HepG2 (cell line): ENCODE results near the gene MAPRE3. TPM values are rescaled to one million over a fixed set of nuclear protein-coding genes. Genes with fewer than 3 reads are reported as not detected.

Experiments used
- CAMTA2 ChIP-seq: sonication (generic); formaldehyde crosslinking; IDR thresholded peaks from 2 replicates; pipeline ENCODE4 v1.4.0; 2020; ENCODE audit warnings: mild to moderate bottlenecking, missing genetic modification reagents, borderline replicate concordance
- HOXA5 ChIP-seq: sonication (generic); formaldehyde crosslinking; IDR thresholded peaks from 2 replicates; pipeline ENCODE4 v1.4.0; 2020; ENCODE audit warnings: missing genetic modification reagents
- KLF13 ChIP-seq: sonication (generic); formaldehyde crosslinking; IDR thresholded peaks from 2 replicates; pipeline ENCODE4 v1.4.0; 2020; ENCODE audit warnings: mild to moderate bottlenecking, missing genetic modification reagents
- MEIS1 ChIP-seq: sonication (generic); formaldehyde crosslinking; IDR thresholded peaks from 2 replicates; pipeline ENCODE4 v1.9.0; 2021; ENCODE audit warnings: mild to moderate bottlenecking, missing genetic modification reagents, moderate library complexity, borderline replicate concordance
- MLLT10 ChIP-seq: sonication (generic); formaldehyde crosslinking; IDR thresholded peaks from 2 replicates; pipeline ENCODE4 v1.4.0; 2020; ENCODE audit warnings: missing genetic modification reagents
- NR2F6 ChIP-seq, 2 experiments: IDR thresholded peaks; 2 replicates each; pipeline ENCODE4 v1.6.1; 2016; ENCODE audit warnings: antibody characterized with exemption in 1 of 2, mild to moderate bottlenecking in 1 of 2
- PCBP1 ChIP-seq: fragments of 200-400 bp; formaldehyde crosslinking; IDR thresholded peaks from 2 replicates; pipeline ENCODE4 v1.6.1; 2017; ENCODE audit warnings: mild to moderate bottlenecking, low read depth, low read length, borderline replicate concordance
- ZFP90 ChIP-seq: sonication (generic); formaldehyde crosslinking; IDR thresholded peaks from 2 replicates; pipeline ENCODE4 v1.8.0; 2022; ENCODE audit warnings: missing genetic modification reagents, mild to moderate bottlenecking, inconsistent platforms, borderline replicate concordance
- ZNF121 ChIP-seq: sonication (generic); formaldehyde crosslinking; IDR thresholded peaks from 2 replicates; pipeline ENCODE4 v1.5.0; 2020; ENCODE audit warnings: mild to moderate bottlenecking, missing genetic modification reagents
- ZNF263 ChIP-seq: sonication (generic); formaldehyde crosslinking; IDR thresholded peaks from 2 replicates; pipeline ENCODE4 v1.4.0; 2020; ENCODE audit warnings: missing genetic modification reagents
- ZNF296 ChIP-seq: sonication (generic); formaldehyde crosslinking; conservative IDR thresholded peaks from 2 replicates; pipeline ENCODE4 v1.5.0; 2020; ENCODE audit warnings: mild to moderate bottlenecking, missing genetic modification reagents
- ZNF598 ChIP-seq: sonication (generic); formaldehyde crosslinking; IDR thresholded peaks from 2 replicates; pipeline ENCODE4 v1.5.1; 2020; ENCODE audit warnings: mild to moderate bottlenecking, missing genetic modification reagents, borderline replicate concordance
- ZNF7 ChIP-seq: IDR thresholded peaks from 2 replicates; pipeline ENCODE4 v1.6.1; 2016; ENCODE audit warnings: missing biosample characterization, missing genetic modification reagents
- ZNF737 ChIP-seq: sonication (generic); formaldehyde crosslinking; IDR thresholded peaks from 2 replicates; pipeline ENCODE4 v1.5.0; 2020; ENCODE audit warnings: missing genetic modification reagents, mild to moderate bottlenecking, borderline replicate concordance
- ZNF782 ChIP-seq: sonication (generic); formaldehyde crosslinking; IDR thresholded peaks from 2 replicates; pipeline ENCODE4 v1.4.0; 2020; ENCODE audit warnings: missing genetic modification reagents, mild to moderate bottlenecking, borderline replicate concordance
- polyA plus RNA-seq, 8 experiments: library from polyadenylated mRNA; depleted of rRNA in 3 of 8; stranded (reverse) in 7 of 8; unstranded in 1 of 8; fragments of >200 nt; fragmentation: Illumina TruSeq in 4 of 8; extraction: Trizol in 4 of 8; gene quantifications; 2 replicates each; pipeline versions ENCODE4 v1.2.1 to v1.2.3, GENCODE V29; 2011 to 2016; ENCODE audit warnings: low read depth in 4 of 8, missing spikeins in 1 of 8, mixed read lengths in 1 of 8; ENCODE audit not compliant: insufficient read depth in 1 of 8
- total RNA-seq, 5 experiments: library from RNA; depleted of rRNA; stranded (reverse); fragments of >200 nt; fragmentation: Illumina TruSeq; extraction: Trizol; gene quantifications; 2 replicates each; pipeline ENCODE4 v1.2.3, GENCODE V29; 2016; ENCODE audit warnings: low read depth in 1 of 5
- TF ChIP-seq, protein P1 (sequence below): sonication (generic); formaldehyde crosslinking; IDR thresholded peaks from 2 replicates; pipeline ENCODE4 v1.5.0; 2020; ENCODE audit warnings: missing genetic modification reagents, mild to moderate bottlenecking, borderline replicate concordance
- TF ChIP-seq, protein P2 (sequence below): IDR thresholded peaks from 2 replicates; pipeline ENCODE4 v1.6.1; 2016; ENCODE audit warnings: missing genetic modification reagents, missing compliant biosample characterization
- TF ChIP-seq, protein P3 (sequence below): sonication (generic); formaldehyde crosslinking; conservative IDR thresholded peaks from 2 replicates; pipeline ENCODE4 v1.4.0; 2020; ENCODE audit warnings: missing genetic modification reagents
- TF ChIP-seq, protein P4 (sequence below): sonication (generic); formaldehyde crosslinking; IDR thresholded peaks from 2 replicates; pipeline ENCODE4 v1.8.1; 2023; ENCODE audit warnings: mild to moderate bottlenecking, missing genetic modification reagents
- TF ChIP-seq, protein P5 (sequence below): sonication (generic); formaldehyde crosslinking; IDR thresholded peaks from 2 replicates; pipeline ENCODE4; 2020; ENCODE audit warnings: missing genetic modification reagents, mild to moderate bottlenecking, borderline replicate concordance
- TF ChIP-seq, protein P6 (sequence below): IDR thresholded peaks from 2 replicates; pipeline ENCODE4 v1.6.1; 2016

MAPRE3 gene
- total and polyA plus RNA-seq, 2 of the 13 experiments (the other 11 are each of a cell fraction or from before 2014, with no cell fraction given) = 0.31 to 0.91 TPM

DNA sequence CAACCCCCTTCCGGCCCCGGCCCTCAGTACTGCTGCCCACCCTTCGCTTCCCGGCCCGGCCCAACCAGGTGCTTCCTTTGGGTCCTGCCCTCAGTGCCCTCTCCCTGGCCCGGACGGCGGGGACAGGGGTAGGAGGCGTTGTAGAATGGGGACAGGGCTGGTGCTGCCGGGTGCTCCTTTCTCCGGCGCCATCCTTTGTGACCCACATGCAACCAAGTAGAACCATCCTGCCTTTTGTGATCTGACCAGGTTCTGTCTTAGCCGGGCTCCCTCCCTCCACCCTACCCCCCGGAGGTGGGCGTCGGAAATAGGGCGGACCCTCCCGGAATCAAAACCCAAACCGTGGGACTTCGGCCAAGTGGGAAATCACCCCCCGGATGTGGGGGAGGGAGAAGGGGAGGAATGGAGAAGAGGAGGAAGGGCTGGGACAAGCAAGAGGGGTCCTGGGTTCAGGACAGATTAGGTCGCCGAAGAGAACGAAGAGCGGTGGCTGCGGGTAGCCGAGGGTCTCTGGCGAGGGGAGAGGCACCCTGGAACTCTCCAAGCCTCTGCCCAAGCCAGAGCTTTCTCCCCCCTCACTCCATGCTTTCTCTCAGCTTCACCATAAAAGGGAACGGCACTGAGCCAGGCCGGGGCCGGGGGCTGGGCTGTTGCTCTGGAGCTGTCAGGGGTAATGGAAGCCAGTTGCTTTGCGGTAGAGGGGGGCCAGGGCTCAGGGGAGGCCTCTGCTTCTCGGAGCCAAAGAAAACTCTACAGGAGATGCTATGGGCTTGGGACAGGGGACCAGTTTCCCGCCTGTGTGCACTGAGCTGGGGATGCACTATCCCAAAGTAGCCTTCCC lies 101.8 kb downstream of the MAPRE3 start (continued):
- TF ChIP-seq ZNF737 = 0 out of 2 replicates have a peak, but pooled peaks have one; percentile 75
- TF ChIP-seq NR2F6 (IDR thresholded peaks at IDR 0.05) = no peak
- no peak for TF ChIP-seq NR2F6 (CRISPR knock-in tag; IDR thresholded peaks at IDR 0.05)
- no peak for TF ChIP-seq MLLT10
- TF ChIP-seq, protein P1, sequence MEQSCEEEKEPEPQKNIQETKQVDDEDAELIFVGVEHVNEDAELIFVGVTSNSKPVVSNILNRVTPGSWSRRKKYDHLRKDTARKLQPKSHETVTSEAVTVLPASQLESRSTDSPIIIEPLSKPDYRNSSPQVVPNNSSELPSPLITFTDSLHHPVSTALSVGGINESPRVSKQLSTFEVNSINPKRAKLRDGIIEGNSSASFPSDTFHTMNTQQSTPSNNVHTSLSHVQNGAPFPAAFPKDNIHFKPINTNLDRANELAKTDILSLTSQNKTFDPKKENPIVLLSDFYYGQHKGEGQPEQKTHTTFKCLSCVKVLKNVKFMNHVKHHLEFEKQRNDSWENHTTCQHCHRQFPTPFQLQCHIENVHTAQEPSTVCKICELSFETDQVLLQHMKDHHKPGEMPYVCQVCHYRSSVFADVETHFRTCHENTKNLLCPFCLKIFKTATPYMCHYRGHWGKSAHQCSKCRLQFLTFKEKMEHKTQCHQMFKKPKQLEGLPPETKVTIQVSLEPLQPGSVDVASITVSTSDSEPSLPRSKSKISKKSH (CRISPR knock-in tag) = no peak
- TF ChIP-seq MEIS1 (CRISPR knock-in tag) = peak; percentile 53; the same call in 1 of the 2 replicates
- 0 out of 2 replicates have a peak, but pooled peaks have one; percentile 68 for TF ChIP-seq ZNF296 (CRISPR knock-in tag)
- no peak for TF ChIP-seq ZNF7 (CRISPR knock-in tag)
- TF ChIP-seq, protein P2, sequence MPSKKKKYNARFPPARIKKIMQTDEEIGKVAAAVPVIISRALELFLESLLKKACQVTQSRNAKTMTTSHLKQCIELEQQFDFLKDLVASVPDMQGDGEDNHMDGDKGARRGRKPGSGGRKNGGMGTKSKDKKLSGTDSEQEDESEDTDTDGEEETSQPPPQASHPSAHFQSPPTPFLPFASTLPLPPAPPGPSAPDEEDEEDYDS (CRISPR knock-in tag) = peak; percentile 35; the same call in 1 of the 2 replicates
- TF ChIP-seq, protein P3, sequence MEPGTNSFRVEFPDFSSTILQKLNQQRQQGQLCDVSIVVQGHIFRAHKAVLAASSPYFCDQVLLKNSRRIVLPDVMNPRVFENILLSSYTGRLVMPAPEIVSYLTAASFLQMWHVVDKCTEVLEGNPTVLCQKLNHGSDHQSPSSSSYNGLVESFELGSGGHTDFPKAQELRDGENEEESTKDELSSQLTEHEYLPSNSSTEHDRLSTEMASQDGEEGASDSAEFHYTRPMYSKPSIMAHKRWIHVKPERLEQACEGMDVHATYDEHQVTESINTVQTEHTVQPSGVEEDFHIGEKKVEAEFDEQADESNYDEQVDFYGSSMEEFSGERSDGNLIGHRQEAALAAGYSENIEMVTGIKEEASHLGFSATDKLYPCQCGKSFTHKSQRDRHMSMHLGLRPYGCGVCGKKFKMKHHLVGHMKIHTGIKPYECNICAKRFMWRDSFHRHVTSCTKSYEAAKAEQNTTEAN (CRISPR knock-in tag) = 0 out of 2 replicates have a peak, but pooled peaks have one; percentile 16
- TF ChIP-seq, protein P4, sequence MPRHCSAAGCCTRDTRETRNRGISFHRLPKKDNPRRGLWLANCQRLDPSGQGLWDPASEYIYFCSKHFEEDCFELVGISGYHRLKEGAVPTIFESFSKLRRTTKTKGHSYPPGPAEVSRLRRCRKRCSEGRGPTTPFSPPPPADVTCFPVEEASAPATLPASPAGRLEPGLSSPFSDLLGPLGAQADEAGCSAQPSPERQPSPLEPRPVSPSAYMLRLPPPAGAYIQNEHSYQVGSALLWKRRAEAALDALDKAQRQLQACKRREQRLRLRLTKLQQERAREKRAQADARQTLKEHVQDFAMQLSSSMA (CRISPR knock-in tag) = peak; percentile 42; the same call in 1 of the 2 replicates
- 0 out of 2 replicates have a peak, but pooled peaks have one; percentile 45 for TF ChIP-seq ZNF263 (CRISPR knock-in tag)
- TF ChIP-seq, protein P5, sequence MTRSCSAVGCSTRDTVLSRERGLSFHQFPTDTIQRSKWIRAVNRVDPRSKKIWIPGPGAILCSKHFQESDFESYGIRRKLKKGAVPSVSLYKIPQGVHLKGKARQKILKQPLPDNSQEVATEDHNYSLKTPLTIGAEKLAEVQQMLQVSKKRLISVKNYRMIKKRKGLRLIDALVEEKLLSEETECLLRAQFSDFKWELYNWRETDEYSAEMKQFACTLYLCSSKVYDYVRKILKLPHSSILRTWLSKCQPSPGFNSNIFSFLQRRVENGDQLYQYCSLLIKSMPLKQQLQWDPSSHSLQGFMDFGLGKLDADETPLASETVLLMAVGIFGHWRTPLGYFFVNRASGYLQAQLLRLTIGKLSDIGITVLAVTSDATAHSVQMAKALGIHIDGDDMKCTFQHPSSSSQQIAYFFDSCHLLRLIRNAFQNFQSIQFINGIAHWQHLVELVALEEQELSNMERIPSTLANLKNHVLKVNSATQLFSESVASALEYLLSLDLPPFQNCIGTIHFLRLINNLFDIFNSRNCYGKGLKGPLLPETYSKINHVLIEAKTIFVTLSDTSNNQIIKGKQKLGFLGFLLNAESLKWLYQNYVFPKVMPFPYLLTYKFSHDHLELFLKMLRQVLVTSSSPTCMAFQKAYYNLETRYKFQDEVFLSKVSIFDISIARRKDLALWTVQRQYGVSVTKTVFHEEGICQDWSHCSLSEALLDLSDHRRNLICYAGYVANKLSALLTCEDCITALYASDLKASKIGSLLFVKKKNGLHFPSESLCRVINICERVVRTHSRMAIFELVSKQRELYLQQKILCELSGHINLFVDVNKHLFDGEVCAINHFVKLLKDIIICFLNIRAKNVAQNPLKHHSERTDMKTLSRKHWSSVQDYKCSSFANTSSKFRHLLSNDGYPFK (CRISPR knock-in tag) = 0 out of 2 replicates have a peak, but pooled peaks have one; percentile 40
- TF ChIP-seq, protein P6, sequence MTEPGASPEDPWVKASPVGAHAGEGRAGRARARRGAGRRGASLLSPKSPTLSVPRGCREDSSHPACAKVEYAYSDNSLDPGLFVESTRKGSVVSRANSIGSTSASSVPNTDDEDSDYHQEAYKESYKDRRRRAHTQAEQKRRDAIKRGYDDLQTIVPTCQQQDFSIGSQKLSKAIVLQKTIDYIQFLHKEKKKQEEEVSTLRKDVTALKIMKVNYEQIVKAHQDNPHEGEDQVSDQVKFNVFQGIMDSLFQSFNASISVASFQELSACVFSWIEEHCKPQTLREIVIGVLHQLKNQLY (CRISPR knock-in tag) = no peak
- TF ChIP-seq ZNF598 = no peak
- no peak for TF ChIP-seq ZNF121 (CRISPR knock-in tag)
- TF ChIP-seq CAMTA2 (CRISPR knock-in tag) = no peak
- TF ChIP-seq ZFP90 = no peak
- no peak for TF ChIP-seq ZNF782 (CRISPR knock-in tag)
- peak; percentile 70; the same call in 1 of the 2 replicates for TF ChIP-seq PCBP1
- no peak for TF ChIP-seq KLF13
- no peak for TF ChIP-seq HOXA5
